ENCODE measurements around the gene CD22.

- no peak for TF ChIP-seq CTCF (IDR thresholded peaks at IDR 0.05; ENCODE audit: low read depth, low read length, poor library complexity, severe bottlenecking)
- TF ChIP-seq EZH2phosphoT487 (IDR thresholded peaks at IDR 0.05; ENCODE audit: borderline replicate concordance, low read length), result no peak
Observed at GRCh38 chr19:35287713-35288112, 41.3 kb upstream of the CD22 start.

Measured in DOHH2 (cell line).